Prostate gland (tissue), 2 donors: ENCODE data around the gene TRIM48. TPM values are rescaled to one million over a fixed set of nuclear protein-coding genes. Genes with fewer than 3 reads are reported as not detected.
"Not testable (repeated sequence)": the region's sequence is repeated elsewhere in the genome, so short reads cannot be mapped to it uniquely, and the experiment has no call there.

ENCODE experiments used
- DNase-seq: peaks from one replicate; pipeline ENCODE4 v3.0.0-alpha.2; 2019; ENCODE audit warnings: low spot score
- H3K27ac ChIP-seq, 2 donors: fragments of 200-600 bp; sonication (generic); 2 replicates each; pipeline ENCODE4 v1.5.1; 2017 to 2019
- H3K27me3 ChIP-seq: fragments of 200-600 bp; sonication (generic); replicated peaks from 2 replicates; pipeline ENCODE4 v1.5.1; 2019; ENCODE audit not compliant: insufficient read depth
- H3K36me3 ChIP-seq, 2 donors: fragments of 200-600 bp; sonication (generic); 1 replicate in 1 of 2; 2 replicates in 1 of 2; pipeline versions ENCODE4 v1.5.1 to v1.8.1; 2017 to 2019
- H3K4me1 ChIP-seq: fragments of 200-600 bp; sonication (generic); replicated peaks from 2 replicates; pipeline ENCODE4 v1.5.1; 2019
- H3K4me3 ChIP-seq, 2 donors: fragments of 200-600 bp; sonication (generic); 2 replicates each; pipeline ENCODE4 v1.5.1; 2017 to 2019
- H3K9me3 ChIP-seq: fragments of 200-600 bp; sonication (generic); 2 replicates; pipeline ENCODE4 v1.5.1; 2017
- CTCF ChIP-seq, 4 experiments: fragments of 200-600 bp in 2 of 4; fragments of 450-650 bp in 2 of 4; sonication (generic) in 2 of 4; IDR thresholded peaks; 1 replicate in 3 of 4; 2 replicates in 1 of 4; pipeline ENCODE4 v1.5.1; 2016 to 2019; ENCODE audit warnings: antibody characterized with exemption in 4 of 4, mild to moderate bottlenecking in 2 of 4, moderate library complexity in 2 of 4
- POLR2A ChIP-seq: fragments of 450-650 bp; IDR thresholded peaks from one replicate; pipeline ENCODE4 v1.6.1; 2016; ENCODE audit warnings: antibody characterized with exemption, mild to moderate bottlenecking
- POLR2AphosphoS5 ChIP-seq: sonication (generic); formaldehyde crosslinking; IDR thresholded peaks from one replicate; pipeline ENCODE4 v1.6.1; 2017; ENCODE audit warnings: antibody characterized with exemption
- WGBS: methylation state at CpG from one replicate; pipeline ENCODE4 v1.1.5; 2018; 5-methylcytosine and 5-hydroxymethylcytosine counted together
- intact Hi-C: fragments of 100-400 bp; cut with DNase I; formaldehyde crosslinking; loops from one replicate; pipeline ENCODE4 v1.14.2; 2022
- small RNA-seq, 2 donors: library from RNA; depleted of rRNA; stranded (forward); fragments of <200 nt; gene quantifications; one replicate each; pipeline ENCODE3, GENCODE V24; 2016
- total RNA-seq, 2 donors: library from RNA; depleted of rRNA; stranded (reverse); fragments of >200 nt; gene quantifications; one replicate each; pipeline ENCODE4 v1.1.0, GENCODE V29; 2016

TRIM48 gene
- total RNA-seq: not detected

DNA sequence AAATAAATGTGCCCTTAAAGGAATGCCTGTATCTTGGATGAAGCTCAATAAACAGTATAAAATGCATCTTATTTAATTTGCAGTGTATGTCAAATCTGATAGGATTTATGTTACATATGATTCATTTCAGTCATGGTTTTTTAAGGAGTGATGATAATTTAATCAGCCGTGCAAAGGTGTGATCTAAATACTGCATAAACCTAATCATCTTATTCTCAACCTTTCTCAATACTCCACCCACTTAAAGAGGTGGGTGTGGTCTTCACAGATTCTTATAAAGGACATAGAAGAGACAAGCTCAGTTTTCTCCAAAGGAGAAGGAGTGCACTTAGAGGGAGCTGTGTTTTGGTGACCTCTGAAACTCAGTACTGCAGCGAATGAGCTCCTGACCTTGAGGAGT lies at the start of gene TRIM48:
TRIM48 (plus strand) TSS at position 301 of the 400 bp plus-strand sequence. CDS start 113 bp downstream, outside the sequence.
- H3K36me3 ChIP-seq, H3K4me1 ChIP-seq, H3K4me3 ChIP-seq, intact Hi-C loops, DNase-seq, H3K9me3 ChIP-seq, H3K27me3 ChIP-seq, H3K27ac ChIP-seq: not testable (repeated sequence)
- 62% methylated on average over 2 of the region's 2 CpGs for WGBS

- H3K27me3 ChIP-seq, H3K4me1 ChIP-seq, intact Hi-C loops, H3K4me3 ChIP-seq, DNase-seq, H3K36me3 ChIP-seq, H3K27ac ChIP-seq, H3K9me3 ChIP-seq: not testable (repeated sequence)
- 69% methylated on average over 5 of the region's 5 CpGs for WGBS
Measured at GRCh38 chr11:55238316-55238715, 23.6 kb upstream of the TRIM48 start.

DNA sequence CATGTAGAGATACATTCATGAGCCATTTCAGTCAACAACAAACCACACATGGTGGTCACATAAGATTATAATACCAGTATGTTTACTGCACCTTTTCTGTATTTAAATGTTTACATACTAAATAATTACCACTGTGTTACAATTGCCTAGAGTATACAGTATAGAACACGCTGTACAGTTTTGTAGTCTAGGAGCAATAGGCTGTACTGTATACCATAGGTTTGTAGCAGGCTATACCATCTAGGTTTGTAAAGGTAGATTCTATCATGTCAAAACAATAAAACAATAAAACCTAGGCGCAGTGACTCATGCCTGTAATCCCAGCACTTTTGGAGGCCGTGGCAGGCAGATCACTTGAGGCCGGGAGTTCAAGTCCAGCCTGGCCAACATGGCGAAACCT lies 1.1 kb downstream of the TRIM48 start:
- intact Hi-C loops: no loop called here
- TF ChIP-seq POLR2A (no peak), CTCF (IDR thresholded peaks at IDR 0.05) (no peak), POLR2AphosphoS5 (no peak)
- Histone ChIP-seq H3K36me3 (no peaks in the 10 kb centered on the region), H3K27ac (no peak overlapping the region), H3K4me1 (no peaks in the 10 kb centered on the region), H3K4me3 (no peak overlapping the region), H3K27me3 (no peaks in the 10 kb centered on the region), H3K9me3 (no peaks in the 10 kb centered on the region)
- no peak for DNase-seq
- 85% methylated on average over 5 of the region's 5 CpGs for WGBS

Small RNAs within 50 kb of the gene (small RNA-seq; reads per million reads assigned to genes)
- 0 reads per million in 2 donors for gene AP005597.4

Other genes with a start within 250 kb of the TRIM48 start
- gene OR4A16, start 81.0 kb downstream of the TRIM48 start, total RNA-seq: not detected
- not detected for gene OR4A15, start 105.8 kb downstream of the TRIM48 start, total RNA-seq